HG03039 (cell line): ENCODE results near the gene CASP5.

Experiments used
- ATAC-seq: cut with Tn5 transposase; IDR thresholded peaks from one replicate; pipeline ENCODE4 v1.9.1; 2021; ENCODE audit warnings: mild to moderate bottlenecking, moderate library complexity; ENCODE audit not compliant: unreplicated experiment

Gene CASP5

GRCh38 chr11:104968856-104969776 is 53.9 kb downstream of the CASP5 start:
- ATAC-seq = no peak

- ATAC-seq = peak; percentile 92
Measured at GRCh38 chr11:104968355-104968855, 54.6 kb downstream of the CASP5 start, which contains the start of gene CASP4. Gene CASP4, minus strand, starts transcription at chr11:104968574. Its CDS starts 49 bp downstream, at chr11:104968525.

GRCh38 chr11:104967534-104968354 is 55.2 kb downstream of the CASP5 start:
- ATAC-seq = no peak

GRCh38 chr11:104965735-104966134 is 57.2 kb downstream of the CASP5 start:
- ATAC-seq = no peak

GRCh38 chr11:104964247-104964646 is 58.7 kb downstream of the CASP5 start:
- ATAC-seq = no peak

- ATAC-seq = no peak
Measured at GRCh38 chr11:104962852-104963251, 60.1 kb downstream of the CASP5 start.

GRCh38 chr11:104957280-104957679 is 65.7 kb downstream of the CASP5 start:
- ATAC-seq = no peak

GRCh38 chr11:104956528-104956927 is 66.4 kb downstream of the CASP5 start:
- ATAC-seq = no peak

- ATAC-seq = peak; percentile 85
Measured at GRCh38 chr11:104946907-104947306, 76.1 kb downstream of the CASP5 start.
